ENCODE data around the gene SORCS2.

SORCS2 gene

GRCh38 chr4:7232061-7232650 is 39.8 kb downstream of the SORCS2 start:
- no peak overlapping the region for H2AFZ ChIP-seq (ENCODE audit: low read depth, low read length)
- H3K4me3 ChIP-seq (ENCODE audit: low read length): no peak overlapping the region
- H3K4me1 ChIP-seq (ENCODE audit: insufficient read depth, low read length): no peaks in the 10 kb centered on the region
- no peaks in the 10 kb centered on the region for H3K36me3 ChIP-seq (ENCODE audit: insufficient read depth, low read length)
- H3K9me3 ChIP-seq (ENCODE audit: low read length): no peaks in the 10 kb centered on the region
- H3K27me3 ChIP-seq (ENCODE audit: insufficient read depth, low read length): no peaks in the 10 kb centered on the region

GRCh38 chr4:7233006-7233580 is 40.8 kb downstream of the SORCS2 start:
- Histone ChIP-seq H3K27me3 (ENCODE audit: insufficient read depth, low read length) (no peaks in the 10 kb centered on the region), H2AFZ (ENCODE audit: low read depth, low read length) (no peak overlapping the region), H3K9me3 (ENCODE audit: low read length) (no peaks in the 10 kb centered on the region), H3K4me3 (ENCODE audit: low read length) (no peak overlapping the region), H3K36me3 (ENCODE audit: insufficient read depth, low read length) (no peaks in the 10 kb centered on the region), H3K4me1 (ENCODE audit: insufficient read depth, low read length) (no peaks in the 10 kb centered on the region)

- Histone ChIP-seq H3K4me3 (ENCODE audit: low read length) (no peak overlapping the region), H3K4me1 (ENCODE audit: insufficient read depth, low read length) (no peaks in the 10 kb centered on the region), H3K9me3 (ENCODE audit: low read length) (peaks cover 4% of the 10 kb centered on the region), H2AFZ (ENCODE audit: low read depth, low read length) (no peak overlapping the region), H3K36me3 (ENCODE audit: insufficient read depth, low read length) (no peaks in the 10 kb centered on the region), H3K27me3 (ENCODE audit: insufficient read depth, low read length) (no peaks in the 10 kb centered on the region)
Measured at GRCh38 chr4:7233601-7234000, 41.3 kb downstream of the SORCS2 start.

GRCh38 chr4:7234355-7235029 is 42.2 kb downstream of the SORCS2 start:
- Histone ChIP-seq H3K9me3 (ENCODE audit: low read length) (peaks cover 8% of the 10 kb centered on the region), H3K4me3 (ENCODE audit: low read length) (no peak overlapping the region), H3K4me1 (ENCODE audit: insufficient read depth, low read length) (no peaks in the 10 kb centered on the region), H3K36me3 (ENCODE audit: insufficient read depth, low read length) (no peaks in the 10 kb centered on the region), H3K27me3 (ENCODE audit: insufficient read depth, low read length) (no peaks in the 10 kb centered on the region), H2AFZ (ENCODE audit: low read depth, low read length) (no peak overlapping the region)

GRCh38 chr4:7235030-7235380 is 42.7 kb downstream of the SORCS2 start:
- Histone ChIP-seq H3K36me3 (ENCODE audit: insufficient read depth, low read length) (no peaks in the 10 kb centered on the region), H3K27me3 (ENCODE audit: insufficient read depth, low read length) (no peaks in the 10 kb centered on the region), H3K4me3 (ENCODE audit: low read length) (no peak overlapping the region), H3K4me1 (ENCODE audit: insufficient read depth, low read length) (no peaks in the 10 kb centered on the region), H3K9me3 (ENCODE audit: low read length) (peaks cover 8% of the 10 kb centered on the region), H2AFZ (ENCODE audit: low read depth, low read length) (no peak overlapping the region)

- Histone ChIP-seq H3K4me3 (ENCODE audit: low read length) (no peak overlapping the region), H2AFZ (ENCODE audit: low read depth, low read length) (no peak overlapping the region)
Measured at GRCh38 chr4:7236847-7237246, 44.5 kb downstream of the SORCS2 start.

GRCh38 chr4:7237873-7238272 is 45.5 kb downstream of the SORCS2 start:
- H3K27me3 ChIP-seq (ENCODE audit: insufficient read depth, low read length): no peaks in the 10 kb centered on the region
- H3K4me1 ChIP-seq (ENCODE audit: insufficient read depth, low read length): no peaks in the 10 kb centered on the region
- no peaks in the 10 kb centered on the region for H3K36me3 ChIP-seq (ENCODE audit: insufficient read depth, low read length)
- no peak overlapping the region for H2AFZ ChIP-seq (ENCODE audit: low read depth, low read length)
- peaks cover 8% of the 10 kb centered on the region for H3K9me3 ChIP-seq (ENCODE audit: low read length)
- no peak overlapping the region for H3K4me3 ChIP-seq (ENCODE audit: low read length)

More at GRCh38 chr4:7236847-7237246, 44.5 kb downstream of the SORCS2 start:
- no peaks in the 10 kb centered on the region for H3K36me3 ChIP-seq (ENCODE audit: insufficient read depth, low read length)
- H3K9me3 ChIP-seq (ENCODE audit: low read length): peaks cover 8% of the 10 kb centered on the region
- no peaks in the 10 kb centered on the region for H3K4me1 ChIP-seq (ENCODE audit: insufficient read depth, low read length)
- H3K27me3 ChIP-seq (ENCODE audit: insufficient read depth, low read length): no peaks in the 10 kb centered on the region

- no peak overlapping the region for H2AFZ ChIP-seq (ENCODE audit: low read depth, low read length)
- peaks cover 8% of the 10 kb centered on the region for H3K9me3 ChIP-seq (ENCODE audit: low read length)
- no peak overlapping the region for H3K4me3 ChIP-seq (ENCODE audit: low read length)
- no peaks in the 10 kb centered on the region for H3K36me3 ChIP-seq (ENCODE audit: insufficient read depth, low read length)
- H3K4me1 ChIP-seq (ENCODE audit: insufficient read depth, low read length): no peaks in the 10 kb centered on the region
- H3K27me3 ChIP-seq (ENCODE audit: insufficient read depth, low read length): no peaks in the 10 kb centered on the region
Measured at GRCh38 chr4:7238300-7238960, 46.1 kb downstream of the SORCS2 start.

- H3K4me3 ChIP-seq (ENCODE audit: low read length): no peak overlapping the region
- H3K36me3 ChIP-seq (ENCODE audit: insufficient read depth, low read length): no peaks in the 10 kb centered on the region
- no peak overlapping the region for H2AFZ ChIP-seq (ENCODE audit: low read depth, low read length)
- H3K9me3 ChIP-seq (ENCODE audit: low read length): peaks cover 8% of the 10 kb centered on the region
- H3K4me1 ChIP-seq (ENCODE audit: insufficient read depth, low read length): no peaks in the 10 kb centered on the region
- H3K27me3 ChIP-seq (ENCODE audit: insufficient read depth, low read length): no peaks in the 10 kb centered on the region
Measured at GRCh38 chr4:7239101-7239820, 46.9 kb downstream of the SORCS2 start.

- Histone ChIP-seq H3K4me1 (ENCODE audit: insufficient read depth, low read length) (no peaks in the 10 kb centered on the region), H3K36me3 (ENCODE audit: insufficient read depth, low read length) (no peaks in the 10 kb centered on the region), H3K9me3 (ENCODE audit: low read length) (peaks cover 8% of the 10 kb centered on the region), H3K4me3 (ENCODE audit: low read length) (no peak overlapping the region), H3K27me3 (ENCODE audit: insufficient read depth, low read length) (no peaks in the 10 kb centered on the region), H2AFZ (ENCODE audit: low read depth, low read length) (no peak overlapping the region)
Measured at GRCh38 chr4:7239844-7240243, 47.5 kb downstream of the SORCS2 start.

- peaks cover 8% of the 10 kb centered on the region for H3K9me3 ChIP-seq (ENCODE audit: low read length)
- H3K4me1 ChIP-seq (ENCODE audit: insufficient read depth, low read length): no peaks in the 10 kb centered on the region
- H3K4me3 ChIP-seq (ENCODE audit: low read length): no peak overlapping the region
- no peaks in the 10 kb centered on the region for H3K27me3 ChIP-seq (ENCODE audit: insufficient read depth, low read length)
- H2AFZ ChIP-seq (ENCODE audit: low read depth, low read length): no peak overlapping the region
- no peaks in the 10 kb centered on the region for H3K36me3 ChIP-seq (ENCODE audit: insufficient read depth, low read length)
Measured at GRCh38 chr4:7240306-7240705, 48.0 kb downstream of the SORCS2 start.

GRCh38 chr4:7241597-7242125 is 49.3 kb downstream of the SORCS2 start:
- no peaks in the 10 kb centered on the region for H3K36me3 ChIP-seq (ENCODE audit: insufficient read depth, low read length)
- H3K4me1 ChIP-seq (ENCODE audit: insufficient read depth, low read length): no peaks in the 10 kb centered on the region
- no peak overlapping the region for H2AFZ ChIP-seq (ENCODE audit: low read depth, low read length)
- no peak overlapping the region for H3K4me3 ChIP-seq (ENCODE audit: low read length)
- no peaks in the 10 kb centered on the region for H3K27me3 ChIP-seq (ENCODE audit: insufficient read depth, low read length)
- peaks cover 8% of the 10 kb centered on the region for H3K9me3 ChIP-seq (ENCODE audit: low read length)

- no peaks in the 10 kb centered on the region for H3K36me3 ChIP-seq (ENCODE audit: insufficient read depth, low read length)
- no peaks in the 10 kb centered on the region for H3K27me3 ChIP-seq (ENCODE audit: insufficient read depth, low read length)
- peaks cover 8% of the 10 kb centered on the region for H3K9me3 ChIP-seq (ENCODE audit: low read length)
- H2AFZ ChIP-seq (ENCODE audit: low read depth, low read length): no peak overlapping the region
- no peak overlapping the region for H3K4me3 ChIP-seq (ENCODE audit: low read length)
- H3K4me1 ChIP-seq (ENCODE audit: insufficient read depth, low read length): no peaks in the 10 kb centered on the region
Measured at GRCh38 chr4:7242766-7243165, 50.4 kb downstream of the SORCS2 start.
